Measurements from ENCODE around the gene ARID3C.

ARID3C gene

DNA sequence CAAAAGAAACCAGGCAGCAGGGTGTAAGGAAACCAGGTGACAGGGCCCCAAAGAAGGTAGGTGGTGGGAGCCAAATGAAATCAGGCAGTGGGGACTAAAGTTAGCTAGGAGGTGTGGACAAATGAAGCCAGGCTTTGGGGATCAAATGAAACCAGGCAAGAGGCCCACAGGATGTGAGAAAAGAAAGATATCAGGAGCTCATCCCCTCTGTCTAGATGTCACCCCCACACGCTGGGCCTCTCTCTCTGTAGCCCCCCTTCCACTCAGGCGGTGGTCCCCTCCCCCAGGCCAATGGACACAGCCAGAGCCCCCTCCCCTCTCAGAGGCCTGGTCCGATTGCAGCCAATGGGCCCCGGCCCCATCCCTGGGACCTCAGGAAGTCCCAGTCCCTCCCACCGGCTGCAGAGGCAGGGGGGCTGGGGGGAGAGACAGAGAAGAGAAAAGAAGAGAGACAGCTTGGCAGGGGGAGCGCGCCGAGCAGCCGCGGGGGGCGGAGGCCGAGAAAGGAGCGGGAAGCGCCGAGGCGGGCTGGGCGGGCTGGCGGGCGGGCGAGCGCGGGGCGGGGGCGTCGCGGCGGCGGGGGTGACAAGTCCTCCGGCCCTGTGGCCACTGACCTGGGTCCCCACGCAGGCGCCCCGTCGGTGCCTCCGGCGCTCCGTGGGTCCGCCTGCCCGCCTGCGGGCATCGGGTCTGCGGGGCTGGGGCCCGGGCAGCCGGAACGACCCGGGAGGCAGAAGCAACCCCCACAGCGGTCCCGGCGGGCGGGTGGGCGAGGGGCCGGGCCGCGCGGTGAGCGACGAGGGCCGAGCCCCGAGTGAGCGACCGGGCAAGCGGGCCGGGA, 51.2 kb downstream of the ARID3C start:
- DNase-seq (ENCODE audit: low spot score): no peak

GRCh38 chr9:34576597-34577399, 52.1 kb downstream of the ARID3C start:
- no peak for DNase-seq (ENCODE audit: low spot score)

DNA sequence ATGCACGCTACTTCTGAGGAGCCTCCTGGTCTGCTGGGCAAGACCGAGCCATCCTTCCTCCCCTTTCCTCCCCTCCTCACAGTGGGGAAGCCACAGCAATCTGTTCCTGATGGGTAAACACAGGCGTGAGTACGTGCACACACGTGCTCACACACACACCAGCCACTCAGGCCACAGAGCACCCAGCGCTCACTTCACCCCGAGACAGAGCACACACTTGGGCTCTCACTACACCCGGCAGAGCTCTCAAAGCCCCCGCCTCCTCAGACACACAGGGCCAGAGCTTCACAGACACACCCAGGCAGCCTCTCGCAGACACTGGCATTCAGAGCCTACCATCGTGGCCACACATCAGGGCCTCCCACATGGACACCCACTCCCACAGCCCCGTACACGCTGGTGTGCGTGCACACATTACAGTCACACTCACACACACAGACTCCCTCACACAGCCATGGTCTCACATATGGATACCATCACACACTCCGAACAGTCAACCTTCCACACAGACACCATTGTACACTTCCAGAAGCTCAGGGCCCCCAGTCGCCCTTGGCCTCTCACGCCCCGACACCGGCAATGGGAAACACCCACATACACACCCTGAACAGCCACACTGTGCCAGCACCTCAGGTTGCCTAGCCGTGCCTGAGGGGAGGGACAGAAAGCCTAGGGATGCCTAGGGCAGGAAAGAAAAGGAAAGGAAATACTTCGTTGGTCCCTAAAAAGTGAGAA, 52.8 kb downstream of the ARID3C start:
- no peak for DNase-seq (ENCODE audit: low spot score)

GRCh38 chr9:34575241-34575640, 53.6 kb downstream of the ARID3C start:
- DNase-seq (ENCODE audit: low spot score): no peak

GRCh38 chr9:34574571-34574970, 54.3 kb downstream of the ARID3C start:
- no peak for DNase-seq (ENCODE audit: low spot score)

- no peak for DNase-seq (ENCODE audit: low spot score)
Measured at GRCh38 chr9:34573599-34574325, 55.1 kb downstream of the ARID3C start.

DNA sequence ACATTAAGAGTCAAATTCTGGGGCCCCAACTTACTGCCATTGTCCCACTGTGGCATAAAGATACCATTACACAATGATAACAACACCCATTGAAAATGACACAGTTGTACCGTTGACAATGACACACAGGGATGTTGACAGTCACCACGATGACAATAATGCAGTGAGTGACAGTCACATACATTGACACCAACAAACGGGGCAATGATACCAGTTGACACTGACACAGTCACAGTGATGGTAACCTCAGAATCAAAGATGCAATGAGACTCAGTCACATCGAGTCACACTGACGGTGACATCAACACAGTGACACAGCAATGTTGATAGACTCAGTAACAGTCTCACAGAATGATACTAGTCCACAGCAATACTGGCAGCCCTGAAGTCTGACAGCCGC, 56.2 kb downstream of the ARID3C start:
- no peak for DNase-seq (ENCODE audit: low spot score)

DNA sequence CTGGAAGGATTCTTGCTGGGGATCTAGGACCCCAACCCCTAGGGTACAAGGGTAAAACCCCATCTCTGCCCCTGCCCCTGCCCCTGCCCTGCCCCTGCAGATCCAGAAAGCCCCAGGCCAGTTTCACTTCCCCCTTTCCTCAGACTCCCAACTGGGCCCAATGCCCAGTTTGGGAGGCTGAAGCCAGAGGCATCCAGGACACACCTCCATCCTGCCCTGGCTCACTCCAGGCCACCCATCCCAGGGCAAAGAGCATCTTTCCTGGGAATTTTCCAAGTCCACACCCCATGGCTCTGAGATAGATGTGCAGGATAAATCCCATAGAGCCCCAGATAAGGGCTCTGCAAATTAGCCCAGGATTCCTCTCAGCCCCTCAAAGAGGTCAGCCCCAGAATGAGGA, 56.8 kb downstream of the ARID3C start:
- DNase-seq (ENCODE audit: low spot score): no peak

DNA sequence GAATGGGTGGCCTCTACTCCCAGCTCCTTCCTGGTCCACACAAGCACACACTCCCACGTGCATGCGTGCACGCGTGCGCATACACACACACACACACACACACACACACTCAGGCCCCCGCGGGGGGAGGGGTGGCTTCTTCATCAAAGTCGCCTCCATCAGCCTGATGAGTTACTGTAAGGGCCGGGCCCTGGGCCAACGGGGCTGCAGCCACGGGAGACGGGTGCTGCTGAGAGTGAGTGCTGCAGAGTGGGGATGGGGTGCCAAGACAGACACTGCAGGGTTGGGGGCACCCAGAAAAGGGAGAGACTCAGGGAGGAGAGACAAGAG, 57.4 kb downstream of the ARID3C start:
- no peak for DNase-seq (ENCODE audit: low spot score)

All from CD4-positive, alpha-beta T cell treated with Interleukin-6 at 100 ng/mL for 8 hours (primary cell).